Activated naive CD4-positive, alpha-beta T cell (primary cell): ENCODE measurements around the gene LRP2.

Experiments used
- DNase-seq, 4 experiments: peaks; one replicate each; lab custom pipeline; 2025; lab: John Stamatoyannopoulos, UW

The LRP2 gene

DNA sequence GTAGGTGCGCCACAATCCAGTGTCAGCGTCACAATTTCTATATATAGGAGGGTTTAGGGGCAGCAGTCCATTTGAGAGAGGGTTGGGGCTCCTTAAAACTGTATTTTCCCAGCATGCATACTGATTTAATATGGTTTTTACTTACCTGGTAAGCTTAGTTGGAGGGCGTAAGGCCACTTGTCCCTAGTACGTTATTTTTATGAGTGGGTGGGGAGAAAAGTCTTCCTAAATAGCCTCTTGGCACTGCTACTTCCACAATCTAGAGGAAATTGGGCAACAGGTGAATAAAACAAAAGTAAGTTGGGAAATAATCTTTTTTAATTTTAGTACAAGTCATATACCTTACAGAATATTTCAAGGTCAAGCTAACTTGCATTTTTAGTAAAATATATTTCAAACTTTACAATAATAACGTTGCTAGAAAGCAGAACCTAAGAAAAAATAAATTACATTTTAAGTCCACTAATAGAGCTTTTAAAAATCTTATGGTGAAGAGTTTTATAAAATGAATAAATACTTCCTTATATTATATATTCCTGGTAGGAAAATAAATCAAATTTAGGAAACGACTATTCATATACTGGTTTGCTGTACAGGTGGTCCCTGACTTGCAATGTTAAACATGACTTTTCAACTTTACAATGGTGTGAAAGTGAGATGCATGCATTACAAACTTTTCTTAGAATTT is 272.1 kb downstream of the LRP2 start:
- DNase-seq: no peak

- DNase-seq: no peak
These were observed 273.2 kb downstream of the LRP2 start for GRCh38 chr2:169089182-169089581.

- DNase-seq: no peak
These were observed 274.5 kb downstream of the LRP2 start for GRCh38 chr2:169087757-169088379.

DNA sequence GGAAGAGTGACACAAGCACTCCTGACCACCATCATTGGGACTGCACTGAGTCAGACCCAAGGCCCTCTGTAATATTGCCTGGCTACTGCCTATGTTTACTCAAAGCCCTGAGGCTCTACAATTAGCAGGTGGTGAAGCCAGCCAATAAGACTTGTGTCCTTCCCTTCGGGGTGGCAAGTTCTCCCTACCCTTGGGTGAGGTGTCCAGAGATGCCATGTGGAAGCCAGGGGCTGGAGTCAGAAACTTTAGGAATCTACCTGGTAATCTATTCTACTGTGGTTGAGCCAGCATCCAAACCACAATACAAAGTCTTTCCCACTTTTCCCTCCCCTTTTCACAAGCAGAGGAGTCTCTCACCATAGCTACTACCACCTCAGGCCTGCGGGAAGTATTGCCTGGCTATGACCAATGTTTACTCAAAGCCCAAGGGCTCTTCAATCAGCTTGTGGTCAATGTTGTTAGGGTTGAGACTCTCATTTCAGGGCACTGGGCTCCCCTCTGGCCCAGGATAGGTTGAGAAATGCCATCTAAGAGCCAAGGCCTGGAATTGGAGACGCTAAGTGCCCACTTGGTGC is 275.4 kb downstream of the LRP2 start:
- DNase-seq: no peak

DNA sequence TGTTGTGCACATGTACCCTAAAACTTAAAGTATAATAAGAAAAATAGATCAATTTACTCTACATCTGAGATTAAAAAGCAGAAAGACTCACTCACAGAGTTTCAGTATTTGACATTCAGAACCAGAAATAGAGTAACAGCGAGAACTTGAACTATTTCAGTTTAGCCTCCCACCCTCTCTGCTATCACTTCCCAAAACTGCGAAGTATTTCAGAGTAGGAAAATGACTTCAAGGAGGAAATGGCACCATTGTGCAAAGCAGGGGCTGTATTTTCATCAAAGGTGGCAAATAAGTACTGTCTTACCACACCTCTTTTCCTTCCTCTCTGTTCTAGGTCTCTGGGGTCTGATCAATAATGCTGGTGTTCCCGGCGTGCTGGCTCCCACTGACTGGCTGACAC is 279.3 kb downstream of the LRP2 start:
- DNase-seq: no peak

GRCh38 chr2:169081551-169081950 is 280.8 kb downstream of the LRP2 start:
- DNase-seq: no peak

DNA sequence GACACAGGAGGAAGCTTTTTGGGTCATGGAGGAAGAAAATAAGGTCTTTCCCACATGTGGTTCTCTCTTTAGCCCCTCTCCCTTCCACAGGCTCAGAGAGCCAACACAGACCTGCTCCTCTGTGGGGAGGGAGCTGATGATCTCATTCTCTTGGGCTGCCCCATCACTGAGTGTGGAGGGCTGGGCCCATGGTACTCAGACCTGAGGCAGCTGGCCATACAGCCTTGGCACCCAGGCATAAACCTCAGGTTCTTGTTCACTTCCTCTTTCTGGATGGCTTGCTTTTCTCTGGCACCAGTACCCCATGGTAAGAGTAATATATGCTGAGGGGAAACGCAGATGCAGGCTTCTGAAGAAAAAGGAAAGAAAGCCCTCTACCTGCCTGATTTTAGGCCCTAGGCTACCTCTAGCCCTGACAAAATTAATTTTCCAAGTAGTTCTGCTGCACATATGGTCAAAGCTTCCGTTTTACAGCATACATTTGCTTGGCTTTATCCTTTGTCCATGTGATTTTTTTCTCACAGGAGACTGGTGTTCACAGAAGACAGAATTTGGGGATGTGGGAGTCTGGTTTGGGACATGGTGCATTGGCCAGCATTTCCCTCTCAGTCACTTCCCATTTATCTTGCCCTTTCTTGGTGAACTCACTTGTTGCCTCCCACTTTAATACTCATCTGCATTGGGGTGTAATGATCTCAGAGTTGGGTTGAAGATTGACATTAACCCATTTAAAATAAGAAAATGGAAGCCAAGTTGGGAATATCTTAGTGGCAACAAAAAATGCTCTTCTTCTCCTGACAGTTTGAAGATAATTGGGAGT is 281.9 kb downstream of the LRP2 start:
- no peak for DNase-seq

DNA sequence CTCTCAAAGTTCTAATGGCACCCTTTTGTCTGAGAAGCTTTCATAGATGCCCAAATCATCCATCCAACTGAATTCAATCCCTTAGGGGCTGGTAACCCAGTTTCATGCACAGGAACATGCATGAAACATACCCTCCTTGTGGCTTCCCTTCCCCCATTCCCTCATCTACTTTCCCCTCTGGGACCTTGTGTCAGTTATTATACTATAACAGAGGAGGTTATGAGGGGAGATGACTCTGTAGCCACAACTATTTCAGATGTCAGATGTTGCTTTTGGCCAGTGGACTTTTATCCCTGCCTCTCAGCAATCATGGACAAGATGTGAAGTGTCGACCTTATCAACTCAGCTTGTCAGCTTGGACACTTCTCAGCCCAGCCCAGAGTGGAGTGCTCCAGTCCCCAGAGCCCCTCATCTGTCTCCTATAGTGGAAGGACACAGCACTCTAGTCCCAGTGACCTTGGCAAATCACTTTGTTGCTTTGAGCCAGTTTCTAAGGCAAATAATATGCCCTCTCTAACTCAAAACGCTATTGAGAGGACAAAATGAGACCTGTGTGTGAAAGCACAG is 284.6 kb downstream of the LRP2 start:
- no peak for DNase-seq
